HG02840 (cell line): ENCODE results near the gene RIPOR2.
"Not testable (repeated sequence)": the region's sequence is repeated elsewhere in the genome, so short reads cannot be mapped to it uniquely, and the experiment has no call there.

ENCODE experiments used
- ATAC-seq: cut with Tn5 transposase; IDR thresholded peaks from one replicate; pipeline ENCODE4 v1.9.1; 2021; ENCODE audit warnings: mild to moderate bottlenecking, moderate library complexity, moderate number of reproducible peaks; ENCODE audit not compliant: unreplicated experiment, low FRiP score

The RIPOR2 gene

GRCh38 chr6:24927985-24928745 lies 7.6 kb downstream of the RIPOR2 start:
- no peak for ATAC-seq

DNA sequence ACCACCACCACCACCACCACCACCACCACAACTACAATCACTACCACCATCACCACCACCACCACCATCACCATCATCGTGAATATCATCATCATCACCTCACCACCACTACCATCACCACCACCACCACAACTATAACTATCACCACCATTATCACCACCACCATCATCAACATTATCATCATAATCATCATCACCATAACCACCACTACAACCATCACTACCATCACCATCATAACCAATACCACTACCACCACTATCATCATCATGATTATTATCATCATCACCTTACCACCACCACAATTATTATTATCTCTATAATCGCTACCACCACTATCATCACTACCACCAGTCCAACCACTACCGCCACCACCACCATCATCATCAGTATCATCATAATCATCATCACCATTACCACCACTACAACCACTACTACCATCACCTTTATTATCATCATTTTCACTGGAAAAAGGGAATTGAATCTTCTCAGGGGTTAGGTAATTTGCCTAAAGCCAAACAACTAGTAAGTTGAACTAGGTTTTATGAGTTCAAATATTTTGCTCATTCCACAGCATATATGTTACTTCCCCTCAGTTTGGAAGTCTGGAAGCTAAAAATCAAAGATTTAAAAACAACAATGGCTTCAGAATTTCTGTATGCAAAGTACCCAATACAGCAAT lies 8.3 kb downstream of the RIPOR2 start:
- no peak for ATAC-seq

- ATAC-seq = not testable (repeated sequence)
Observed at GRCh38 chr6:24926647-24927046, 9.1 kb downstream of the RIPOR2 start.

DNA sequence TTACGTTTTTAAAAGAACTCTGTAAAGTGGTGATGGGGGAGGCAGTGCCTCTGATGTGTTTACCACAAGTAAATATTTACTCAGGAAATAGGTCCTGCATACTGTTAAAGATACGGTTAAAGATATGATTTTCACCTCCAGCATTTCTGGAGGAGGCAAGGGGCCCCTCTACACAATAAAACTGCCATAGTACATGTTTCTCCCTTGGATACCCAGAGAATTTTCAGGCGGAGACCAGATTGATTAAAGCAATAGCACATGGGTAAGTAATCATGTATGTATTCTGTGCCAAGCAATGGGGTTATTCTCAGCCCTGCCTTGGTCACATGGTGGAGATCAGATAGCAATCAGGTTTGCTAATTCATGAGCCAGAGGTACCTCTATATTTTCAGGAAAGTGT lies 9.6 kb downstream of the RIPOR2 start:
- ATAC-seq = no peak

GRCh38 chr6:24925661-24926060 lies 10.1 kb downstream of the RIPOR2 start:
- no peak for ATAC-seq

GRCh38 chr6:24924580-24925356 lies 11.0 kb downstream of the RIPOR2 start:
- no peak for ATAC-seq

DNA sequence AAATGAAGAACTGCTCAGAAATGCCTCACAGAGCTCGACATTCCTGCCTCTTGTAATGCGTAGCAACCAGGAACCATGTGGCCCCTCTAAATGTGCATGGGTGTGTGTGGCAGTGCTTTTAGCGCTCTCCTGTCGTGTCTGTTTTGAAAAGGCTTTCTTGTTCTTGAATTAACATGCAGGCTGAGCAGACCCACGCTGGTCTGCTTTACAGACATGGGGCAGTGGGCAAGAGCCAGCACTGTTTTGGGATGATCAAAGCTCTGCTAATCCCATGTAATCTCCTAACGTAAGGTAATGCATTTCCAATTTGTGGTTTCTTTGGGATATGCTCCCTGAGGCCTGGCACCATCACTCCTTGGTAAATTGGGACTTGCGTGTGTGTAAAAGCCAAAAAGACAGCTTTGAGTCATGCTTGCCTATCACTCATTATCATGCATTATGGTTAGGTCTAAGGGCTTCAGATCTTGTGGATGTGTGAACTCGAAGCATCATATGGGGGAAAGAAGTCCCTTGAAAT lies 11.8 kb downstream of the RIPOR2 start:
- ATAC-seq = no peak

GRCh38 chr6:24922814-24923213 lies 12.9 kb downstream of the RIPOR2 start:
- ATAC-seq = no peak

DNA sequence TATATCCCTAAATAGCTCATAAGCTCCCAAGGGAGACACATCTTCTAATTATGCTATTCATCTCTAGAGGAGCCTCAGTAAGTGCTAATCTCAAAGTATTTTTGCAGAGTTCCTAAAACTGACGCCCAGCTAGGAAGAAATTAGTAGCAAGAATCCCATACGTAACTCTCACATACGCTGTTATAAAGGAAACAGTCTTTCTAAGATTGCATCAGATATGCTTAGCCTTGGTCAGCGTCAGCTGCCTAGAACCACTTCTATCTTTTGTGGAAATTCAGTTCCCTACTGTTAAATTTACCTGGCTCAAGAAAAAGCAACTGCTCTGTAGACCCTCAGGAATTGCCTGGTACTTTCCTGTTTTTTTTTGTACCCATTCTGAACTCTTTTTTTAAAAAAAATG lies 13.6 kb downstream of the RIPOR2 start:
- no peak for ATAC-seq

DNA sequence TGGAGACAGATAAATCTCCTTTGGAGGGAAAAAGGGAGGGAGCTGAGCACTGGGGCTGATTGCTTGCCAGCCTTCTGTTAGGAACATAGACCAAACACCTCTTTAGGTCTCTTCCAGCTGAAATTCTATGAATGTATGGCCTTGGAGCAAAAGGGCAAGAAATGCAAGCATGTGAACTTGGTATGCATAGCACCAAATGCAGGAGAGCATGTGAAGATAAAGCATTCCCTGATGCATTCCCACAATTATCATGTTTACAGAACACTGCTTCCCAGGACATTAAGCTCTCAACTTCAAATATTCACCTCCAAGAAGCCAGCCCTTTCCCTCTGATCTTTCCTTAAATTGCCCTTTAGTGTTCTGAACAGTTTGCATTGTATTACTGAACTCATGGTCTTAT lies 15.6 kb downstream of the RIPOR2 start:
- ATAC-seq = no peak

- ATAC-seq = no peak
Observed at GRCh38 chr6:24919056-24919892, 16.5 kb downstream of the RIPOR2 start.

GRCh38 chr6:24918641-24919055 lies 17.1 kb downstream of the RIPOR2 start:
- ATAC-seq = no peak

DNA sequence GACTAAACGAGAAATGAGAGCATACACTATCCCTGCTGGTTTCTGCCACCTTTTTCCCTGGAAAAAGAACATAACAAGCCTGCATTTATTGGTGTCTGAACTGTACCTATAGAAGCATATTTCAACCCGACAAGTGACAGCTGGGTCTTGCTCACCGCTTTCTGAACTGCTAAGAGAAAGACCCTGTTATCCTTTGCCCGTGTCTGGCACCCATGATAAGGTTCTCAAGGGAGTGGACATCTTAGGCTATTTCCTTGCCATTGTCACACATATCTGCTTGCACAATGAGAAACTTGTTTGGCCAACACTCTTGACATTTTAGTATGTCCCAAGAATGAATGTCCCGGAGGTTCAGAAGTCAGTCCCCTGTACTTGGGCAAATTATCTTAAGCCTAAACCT lies 19.3 kb downstream of the RIPOR2 start:
- ATAC-seq = no peak

- no peak for ATAC-seq
Observed at GRCh38 chr6:24915641-24916040, 20.1 kb downstream of the RIPOR2 start.

DNA sequence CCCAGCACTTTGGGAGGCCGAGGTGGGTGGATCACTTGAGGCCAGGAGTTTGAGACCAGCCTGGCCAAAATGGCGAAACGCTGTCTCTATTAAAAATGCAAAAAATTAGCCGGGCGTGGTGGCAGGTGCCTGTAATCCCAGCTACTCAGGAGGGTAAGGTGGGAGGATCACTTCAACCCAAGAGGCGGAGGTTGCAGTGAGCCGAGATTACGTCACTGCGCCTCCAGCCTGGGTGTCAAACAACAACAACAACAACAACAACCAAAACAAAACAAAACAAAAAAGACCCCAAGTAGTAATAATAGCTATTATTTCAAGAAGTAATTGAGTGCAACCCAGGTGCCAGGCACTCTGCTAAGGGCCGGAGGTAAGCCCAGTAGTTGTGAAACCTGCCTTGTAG lies 21.7 kb downstream of the RIPOR2 start:
- not testable (repeated sequence) for ATAC-seq

- no peak for ATAC-seq
Observed at GRCh38 chr6:24911796-24912382, 23.9 kb downstream of the RIPOR2 start.

DNA sequence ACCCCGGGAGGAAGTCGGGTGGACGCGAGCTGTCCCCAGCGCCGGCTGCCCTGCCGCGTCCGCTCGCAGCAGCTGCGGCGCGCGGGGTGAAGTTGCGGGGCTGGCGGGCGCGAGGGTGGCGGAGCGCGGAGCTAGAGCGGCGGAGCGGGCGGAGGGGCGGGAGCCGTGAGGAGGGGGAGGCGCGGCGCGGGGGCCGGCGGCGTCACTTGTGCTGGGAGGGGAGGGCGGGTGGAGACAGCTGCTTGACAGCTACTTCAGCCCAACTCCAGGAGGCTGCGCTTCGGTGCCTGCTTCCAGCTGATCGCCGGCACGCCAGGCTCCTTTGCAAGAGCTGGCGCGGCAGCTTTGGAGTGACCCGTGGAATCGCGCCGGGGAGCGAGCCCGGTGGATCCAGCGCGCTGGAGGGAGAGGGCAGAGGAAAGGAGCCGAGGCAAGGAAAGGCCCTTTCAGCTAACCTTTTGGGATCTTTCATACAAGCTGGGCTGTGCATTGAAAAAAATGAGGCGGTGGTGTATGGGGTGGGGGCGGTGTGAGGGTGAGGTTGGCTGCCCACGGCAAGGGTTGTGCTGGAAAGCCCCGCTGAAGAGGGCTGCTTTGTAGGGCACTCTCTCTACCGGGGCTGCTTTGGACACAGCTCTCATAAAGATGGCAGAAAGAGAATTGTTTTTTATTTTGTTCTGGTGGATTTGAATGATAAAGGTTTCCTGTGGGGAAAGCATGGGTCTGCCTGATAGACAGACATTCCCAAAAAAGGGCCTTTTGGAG lies 24.6 kb downstream of the RIPOR2 start:
- no peak for ATAC-seq

DNA sequence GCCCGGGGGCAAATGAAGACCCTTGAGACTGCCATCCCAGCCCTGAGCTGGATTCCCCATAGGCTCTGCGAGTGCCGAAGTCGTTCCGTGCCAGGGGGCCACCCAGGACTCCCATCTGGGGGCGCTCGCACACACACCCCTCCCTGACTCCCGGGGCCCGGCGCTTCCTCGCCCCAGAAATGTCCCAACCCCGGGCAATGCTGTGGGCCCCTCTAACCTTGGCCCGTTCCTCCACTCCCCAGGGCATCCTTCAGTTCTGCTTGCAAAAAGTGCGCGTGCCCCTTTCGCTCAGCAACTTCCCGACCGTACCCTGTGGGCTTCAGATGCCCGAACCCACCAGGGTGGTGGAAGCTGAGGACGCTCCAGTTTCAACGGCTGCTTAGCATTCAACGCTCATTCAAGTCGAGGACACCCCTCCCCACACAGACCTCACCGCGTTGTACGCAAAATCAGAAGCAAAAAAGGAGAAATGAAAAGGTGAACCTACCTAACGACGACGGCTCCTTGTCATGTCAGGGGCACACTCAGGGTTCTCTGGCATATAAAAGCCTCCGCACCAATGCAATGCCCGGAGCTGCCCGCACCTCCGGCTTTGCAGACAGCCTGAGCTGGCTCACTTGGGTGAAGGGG lies 25.3 kb downstream of the RIPOR2 start:
- ATAC-seq = no peak
